HG03135 (cell line): Measurements from ENCODE around the gene CD2AP.
A peak's percentile ranks its signal among the peaks of the same experiment; 100 is the strongest.
"Not testable (repeated sequence)": the region's sequence is repeated elsewhere in the genome, so short reads cannot be mapped to it uniquely, and the experiment has no call there.

ENCODE experiments used
- ATAC-seq: cut with Tn5 transposase; IDR thresholded peaks from one replicate; pipeline ENCODE4 v1.9.1; 2021; ENCODE audit warnings: mild to moderate bottlenecking, moderate library complexity; ENCODE audit not compliant: unreplicated experiment

Gene CD2AP

GRCh38 chr6:47457370-47457769 lies 20.2 kb upstream of the CD2AP start:
- no peak for ATAC-seq

DNA sequence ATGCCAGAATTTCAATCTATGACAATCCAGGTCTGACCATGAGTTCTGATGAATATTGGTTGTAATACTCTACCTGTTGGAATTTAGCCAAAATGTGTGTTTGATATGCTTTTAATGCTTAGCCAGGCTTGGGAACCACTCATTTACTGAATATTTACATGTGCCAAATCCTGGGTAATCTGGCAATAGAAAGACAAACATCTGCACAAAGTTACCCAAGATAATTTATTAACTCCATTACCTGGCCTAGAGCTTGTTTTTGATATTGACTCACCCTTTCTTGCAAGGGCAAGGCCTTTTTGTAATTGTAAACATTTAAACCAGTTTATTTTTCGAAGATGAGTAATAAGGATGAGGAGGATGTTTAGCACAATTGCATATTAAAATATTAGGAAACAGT lies 13.5 kb upstream of the CD2AP start:
- ATAC-seq, result no peak

GRCh38 chr6:47465117-47465516 lies 12.5 kb upstream of the CD2AP start:
- no peak for ATAC-seq

- ATAC-seq, result no peak
These were observed 5.7 kb upstream of the CD2AP start for GRCh38 chr6:47471911-47472310.

DNA sequence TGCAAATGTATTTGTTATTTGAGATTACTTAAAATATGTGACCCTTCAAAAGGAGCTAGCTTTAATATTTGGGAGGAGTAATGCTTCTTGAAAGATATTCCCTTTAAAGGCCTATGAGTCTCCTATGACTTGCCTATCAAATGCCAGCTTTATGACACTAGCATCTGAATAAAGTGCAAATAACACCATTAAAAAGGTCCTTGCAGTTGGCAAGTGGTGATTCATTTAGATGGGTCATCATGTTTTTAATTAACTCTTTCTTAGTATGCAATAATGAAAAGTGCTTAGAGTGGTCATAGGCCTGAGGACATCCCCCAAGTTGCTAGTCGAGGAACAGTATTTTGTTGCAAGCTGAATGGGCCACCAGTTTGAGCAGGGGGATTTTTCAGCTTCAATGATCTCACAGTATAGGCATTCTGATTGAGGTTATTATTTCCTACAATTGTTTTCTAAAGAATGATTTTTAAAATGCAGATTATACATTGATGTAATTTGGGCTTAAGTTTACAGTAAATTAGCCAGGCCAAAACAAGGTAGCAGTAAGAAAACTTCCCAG lies 3.7 kb upstream of the CD2AP start:
- no peak for ATAC-seq

- ATAC-seq, result no peak
These were observed 2.2 kb upstream of the CD2AP start for GRCh38 chr6:47475319-47475816.

DNA sequence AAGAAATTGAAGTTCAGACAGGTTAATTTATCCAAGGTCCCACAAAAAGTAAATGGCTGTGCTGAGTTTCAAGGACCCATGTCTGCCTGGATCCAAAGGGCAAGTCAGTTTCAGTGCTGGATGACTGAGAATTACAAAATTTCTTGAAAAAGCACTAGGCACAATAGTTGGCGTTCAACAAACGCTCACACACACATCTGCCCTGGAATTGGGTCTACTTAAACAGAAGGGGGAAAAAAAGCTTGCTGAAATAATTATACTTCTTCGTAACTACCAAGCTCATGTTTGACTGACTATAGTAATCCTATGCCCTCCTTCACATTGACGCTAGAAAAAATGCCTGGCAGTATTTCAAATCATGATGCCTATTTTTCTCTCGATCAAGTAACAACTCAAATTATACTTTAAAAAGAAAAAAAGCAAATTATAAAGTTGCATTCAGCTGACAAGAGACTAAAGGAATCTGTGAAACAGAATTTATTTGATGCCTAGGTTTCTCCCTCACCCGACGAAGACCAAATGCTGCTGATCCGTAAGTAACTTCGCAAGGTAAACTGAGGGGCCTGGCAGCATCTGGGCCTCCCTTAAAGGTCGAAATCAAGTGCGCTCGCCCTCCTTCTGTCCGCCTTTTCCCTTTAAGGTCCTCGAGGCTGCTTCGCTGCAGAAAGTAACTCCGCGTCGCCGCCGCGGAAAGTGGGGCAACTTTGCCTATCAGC lies 650 bp upstream of the CD2AP start:
- ATAC-seq, result no peak

- peak; percentile 30 for ATAC-seq
These were observed 897 bp downstream of the CD2AP start for GRCh38 chr6:47478233-47479139.

GRCh38 chr6:47479140-47479508 lies 1.5 kb downstream of the CD2AP start:
- no peak for ATAC-seq

- ATAC-seq, result no peak
These were observed 2.3 kb downstream of the CD2AP start for GRCh38 chr6:47479874-47480273.

DNA sequence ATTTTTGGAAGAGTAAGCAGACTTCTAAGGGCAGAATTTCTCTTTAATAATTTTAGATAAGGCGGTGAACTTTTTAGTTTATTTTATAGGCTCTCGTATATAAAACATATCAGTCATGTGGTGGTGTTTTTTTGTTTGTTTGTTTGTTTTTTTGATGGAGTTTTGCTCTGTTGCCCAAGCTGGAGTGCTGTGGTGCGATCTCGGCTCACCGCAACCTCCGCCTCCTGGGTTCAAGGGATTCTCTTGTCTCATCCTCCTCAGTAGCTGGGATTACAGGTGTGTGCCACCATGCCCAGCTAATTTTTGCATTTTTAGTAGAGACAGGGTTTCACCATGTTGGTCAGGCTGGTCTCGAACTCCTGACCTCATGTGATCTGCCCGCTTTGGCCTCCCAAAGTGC lies 3.6 kb downstream of the CD2AP start:
- not testable (repeated sequence) for ATAC-seq

GRCh38 chr6:47481806-47482205 lies 4.2 kb downstream of the CD2AP start:
- no peak for ATAC-seq

DNA sequence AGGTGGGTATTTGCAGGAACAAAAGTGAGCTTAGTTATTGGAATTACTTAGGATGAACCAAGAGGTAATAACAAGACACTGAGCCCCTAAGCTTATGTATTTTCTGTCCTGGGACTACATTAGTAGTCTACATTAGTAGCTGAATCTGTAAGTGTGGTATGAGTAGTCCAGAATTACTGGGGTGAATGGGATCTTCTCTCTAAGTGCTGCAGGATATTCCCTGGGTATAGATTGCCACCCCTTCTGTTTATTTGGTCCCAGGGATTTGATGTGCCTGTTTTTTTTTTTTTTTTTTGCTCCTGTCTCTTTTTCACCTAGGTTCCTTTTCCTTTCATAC lies 5.9 kb downstream of the CD2AP start:
- ATAC-seq, result no peak

- ATAC-seq, result no peak
These were observed 6.4 kb downstream of the CD2AP start for GRCh38 chr6:47483853-47484546.

DNA sequence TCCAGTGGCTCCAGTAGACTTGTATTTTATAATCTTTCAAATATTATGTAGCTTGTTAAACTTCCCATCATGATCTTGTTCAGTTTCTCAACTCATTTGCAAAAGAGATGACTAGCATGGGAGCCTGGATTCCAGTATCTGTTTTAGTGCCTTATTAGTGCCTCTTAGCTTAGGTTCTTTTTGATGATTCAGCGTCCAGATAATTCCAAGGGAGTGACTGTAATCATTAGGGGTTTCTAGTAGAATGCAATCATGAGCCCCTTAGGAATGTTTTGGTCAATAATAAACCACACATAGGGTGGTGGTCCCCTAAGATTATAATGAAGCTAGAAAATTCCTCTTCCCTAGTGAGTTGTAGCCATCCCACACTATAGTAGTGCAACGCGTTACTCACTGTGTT lies 7.0 kb downstream of the CD2AP start:
- no peak for ATAC-seq

- no peak for ATAC-seq
These were observed 7.5 kb downstream of the CD2AP start for GRCh38 chr6:47485083-47485482.

DNA sequence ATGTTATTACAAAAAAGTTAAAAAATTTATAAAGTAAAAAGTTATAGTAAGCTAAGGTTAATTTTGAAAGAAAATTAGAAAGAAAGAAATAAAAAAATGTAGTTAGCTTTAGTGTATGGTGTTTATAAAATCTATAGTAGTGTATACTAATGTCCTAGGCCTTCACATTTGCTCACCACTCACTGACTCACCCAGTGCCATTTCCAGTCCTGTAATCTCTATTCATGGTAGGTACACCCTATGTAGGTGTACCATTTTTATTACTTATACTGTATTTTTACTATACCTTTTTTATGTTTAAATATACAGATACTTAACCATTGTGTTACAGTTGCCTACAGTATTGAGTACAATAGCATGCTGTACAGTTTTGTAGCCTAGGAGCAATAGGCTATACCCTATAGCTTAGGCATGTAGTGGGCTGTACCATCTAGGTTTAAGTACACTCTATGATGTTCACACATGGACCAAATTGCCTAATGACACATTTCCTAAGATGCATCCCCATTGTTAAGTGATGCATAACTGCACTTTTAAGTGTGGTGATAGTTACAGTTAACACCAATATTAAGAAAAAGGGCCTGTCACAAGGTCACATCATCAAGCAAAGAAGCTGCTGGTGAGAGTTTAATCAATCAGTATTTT lies 8.0 kb downstream of the CD2AP start:
- no peak for ATAC-seq

- no peak for ATAC-seq
These were observed 12.4 kb downstream of the CD2AP start for GRCh38 chr6:47489995-47490394.

GRCh38 chr6:47490676-47491075 lies 13.1 kb downstream of the CD2AP start:
- ATAC-seq, result no peak

- ATAC-seq, result no peak
These were observed 14.8 kb downstream of the CD2AP start for GRCh38 chr6:47492355-47492754.

- no peak for ATAC-seq
These were observed 17.6 kb downstream of the CD2AP start for GRCh38 chr6:47495207-47495606.
